HepG2 (cell line): ENCODE measurements around the gene SPECC1L. TPM values are rescaled to one million over a fixed set of nuclear protein-coding genes. Genes with fewer than 3 reads are reported as not detected.

ENCODE experiments used
- AKNA ChIP-seq: sonication (generic); formaldehyde crosslinking; IDR thresholded peaks from 2 replicates; pipeline ENCODE4 v1.4.0; 2020; ENCODE audit warnings: missing genetic modification reagents, borderline replicate concordance
- SKI ChIP-seq: fragments of 450-650 bp; IDR thresholded peaks from one replicate; pipeline ENCODE4 v1.6.1; 2018; ENCODE audit warnings: mild to moderate bottlenecking; ENCODE audit not compliant: partially characterized antibody
- SOX5 ChIP-seq: IDR thresholded peaks from 2 replicates; pipeline ENCODE4 v1.6.1; 2016; ENCODE audit warnings: borderline replicate concordance
- ZNF407 ChIP-seq: sonication (generic); formaldehyde crosslinking; IDR thresholded peaks from one replicate; pipeline ENCODE4 v1.5.1; 2020; ENCODE audit warnings: mild to moderate bottlenecking, missing genetic modification reagents; ENCODE audit errors: not compliant biosample characterization
- ZNF720 ChIP-seq: sonication (generic); formaldehyde crosslinking; IDR thresholded peaks from 2 replicates; pipeline ENCODE4 v1.4.0; 2020; ENCODE audit warnings: missing genetic modification reagents
- polyA plus RNA-seq, 8 experiments: library from polyadenylated mRNA; depleted of rRNA in 3 of 8; stranded (reverse) in 7 of 8; unstranded in 1 of 8; fragments of >200 nt; fragmentation: Illumina TruSeq in 4 of 8; extraction: Trizol in 4 of 8; gene quantifications; 2 replicates each; pipeline versions ENCODE4 v1.2.1 to v1.2.3, GENCODE V29; 2011 to 2016; ENCODE audit warnings: low read depth in 4 of 8, missing spikeins in 1 of 8, mixed read lengths in 1 of 8; ENCODE audit not compliant: insufficient read depth in 1 of 8
- total RNA-seq, 5 experiments: library from RNA; depleted of rRNA; stranded (reverse); fragments of >200 nt; fragmentation: Illumina TruSeq; extraction: Trizol; gene quantifications; 2 replicates each; pipeline ENCODE4 v1.2.3, GENCODE V29; 2016; ENCODE audit warnings: low read depth in 1 of 5

SPECC1L gene
- total and polyA plus RNA-seq, 2 of the 13 experiments (the other 11 are each of a cell fraction or from before 2014, with no cell fraction given), result 14.1 to 30.3 TPM

- TF ChIP-seq ZNF407 (CRISPR knock-in tag) (no peak), AKNA (peak; percentile 21; the same call in 1 of the 2 replicates), SOX5 (peak; percentile 60; the same call in 1 of the 2 replicates), SKI (no peak), ZNF720 (CRISPR knock-in tag) (no peak)
These were observed at the start of gene SPECC1L (continued) for GRCh38 chr22:24270556-24271385.
